ENCODE results near the gene TTC24. TPM values are rescaled to one million over a fixed set of nuclear protein-coding genes. Genes with fewer than 3 reads are reported as not detected.

The TTC24 gene
- total RNA-seq, 1 donor, result not detected

DNA sequence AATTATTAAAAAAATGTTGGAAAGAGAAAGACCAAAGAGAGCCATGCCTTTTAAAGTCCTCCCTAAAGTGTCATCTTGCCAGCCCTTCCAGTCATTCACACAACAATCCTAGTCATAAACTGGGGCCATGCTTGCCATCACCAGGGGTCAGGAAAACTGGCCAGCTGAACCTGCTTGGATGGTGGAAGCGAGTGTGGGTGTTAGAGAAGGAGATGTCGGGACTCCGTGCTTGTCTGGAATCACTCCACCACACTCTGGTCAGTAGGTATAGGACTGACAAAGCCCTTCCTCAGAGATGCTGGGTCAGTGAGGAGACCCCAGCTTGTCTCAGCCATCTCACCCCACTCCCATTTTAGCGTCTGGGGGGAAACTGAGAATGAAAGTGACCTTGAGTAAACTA, 36.4 kb downstream of the TTC24 start:
- Histone ChIP-seq H2AFZ (ENCODE audit: low read length) (no peak overlapping the region), H4K20me1 (ENCODE audit: insufficient read depth, low read length) (no peaks in the 10 kb centered on the region), H3K36me3 (ENCODE audit: insufficient read depth, low read length) (no peaks in the 10 kb centered on the region), H3K9me3 (ENCODE audit: low read depth, low read length) (no peaks in the 10 kb centered on the region), H3K27me3 (ENCODE audit: insufficient read depth, low read length) (peaks cover 46% of the 10 kb centered on the region), H3K4me2 (ENCODE audit: insufficient read depth, low read length) (peak overlapping the region; percentile 26), H3K4me3 (ENCODE audit: insufficient read depth, low read length) (peak overlapping the region; percentile 6), H3K27ac (ENCODE audit: low read depth, low read length) (no peak overlapping the region), H3K79me2 (ENCODE audit: insufficient read depth, low read length) (no peaks in the 10 kb centered on the region), H3K4me1 (ENCODE audit: insufficient read depth, low read length) (peaks cover 8% of the 10 kb centered on the region)
- no peak for DNase-seq (ENCODE audit: insufficient read length, low spot score, missing footprints)
- TF ChIP-seq, protein P1, sequence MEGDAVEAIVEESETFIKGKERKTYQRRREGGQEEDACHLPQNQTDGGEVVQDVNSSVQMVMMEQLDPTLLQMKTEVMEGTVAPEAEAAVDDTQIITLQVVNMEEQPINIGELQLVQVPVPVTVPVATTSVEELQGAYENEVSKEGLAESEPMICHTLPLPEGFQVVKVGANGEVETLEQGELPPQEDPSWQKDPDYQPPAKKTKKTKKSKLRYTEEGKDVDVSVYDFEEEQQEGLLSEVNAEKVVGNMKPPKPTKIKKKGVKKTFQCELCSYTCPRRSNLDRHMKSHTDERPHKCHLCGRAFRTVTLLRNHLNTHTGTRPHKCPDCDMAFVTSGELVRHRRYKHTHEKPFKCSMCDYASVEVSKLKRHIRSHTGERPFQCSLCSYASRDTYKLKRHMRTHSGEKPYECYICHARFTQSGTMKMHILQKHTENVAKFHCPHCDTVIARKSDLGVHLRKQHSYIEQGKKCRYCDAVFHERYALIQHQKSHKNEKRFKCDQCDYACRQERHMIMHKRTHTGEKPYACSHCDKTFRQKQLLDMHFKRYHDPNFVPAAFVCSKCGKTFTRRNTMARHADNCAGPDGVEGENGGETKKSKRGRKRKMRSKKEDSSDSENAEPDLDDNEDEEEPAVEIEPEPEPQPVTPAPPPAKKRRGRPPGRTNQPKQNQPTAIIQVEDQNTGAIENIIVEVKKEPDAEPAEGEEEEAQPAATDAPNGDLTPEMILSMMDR (IDR thresholded peaks at IDR 0.05; ENCODE audit: extremely low read depth, low read depth, low read length), result no peak

DNA sequence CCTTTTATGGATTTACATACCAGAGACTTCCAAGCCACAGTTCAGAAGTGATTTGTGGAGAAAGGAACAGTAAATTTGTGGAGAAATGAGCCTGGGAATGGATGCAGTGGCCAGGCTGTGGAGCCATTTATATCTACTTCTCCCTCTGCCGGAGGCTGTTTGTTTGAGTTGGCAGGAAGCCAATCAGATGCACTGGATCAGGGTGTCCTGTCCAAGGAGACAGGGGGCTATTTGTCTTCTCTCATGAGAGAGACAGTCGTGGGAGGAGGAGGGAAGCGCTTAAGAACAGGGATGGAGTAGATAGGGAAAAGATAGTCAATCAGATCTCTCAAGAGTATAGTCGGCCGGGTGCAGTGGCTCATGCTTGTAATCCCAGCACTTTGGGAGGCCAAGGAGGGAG, 36.9 kb downstream of the TTC24 start:
- no peaks in the 10 kb centered on the region for H4K20me1 ChIP-seq (ENCODE audit: insufficient read depth, low read length)
- H3K27ac ChIP-seq (ENCODE audit: low read depth, low read length), result no peak overlapping the region
- H2AFZ ChIP-seq (ENCODE audit: low read length), result no peak overlapping the region
- peak overlapping the region; percentile 6 for H3K4me3 ChIP-seq (ENCODE audit: insufficient read depth, low read length)
- H3K79me2 ChIP-seq (ENCODE audit: insufficient read depth, low read length), result no peaks in the 10 kb centered on the region
- no peaks in the 10 kb centered on the region for H3K9me3 ChIP-seq (ENCODE audit: low read depth, low read length)
- TF ChIP-seq, protein P1 (IDR thresholded peaks at IDR 0.05; ENCODE audit: extremely low read depth, low read depth, low read length), result no peak
- no peak for DNase-seq (ENCODE audit: insufficient read length, low spot score, missing footprints)
- H3K36me3 ChIP-seq (ENCODE audit: insufficient read depth, low read length), result no peaks in the 10 kb centered on the region
- peak overlapping the region; percentile 26 for H3K4me2 ChIP-seq (ENCODE audit: insufficient read depth, low read length)
- peaks cover 45% of the 10 kb centered on the region for H3K27me3 ChIP-seq (ENCODE audit: insufficient read depth, low read length)
- peaks cover 8% of the 10 kb centered on the region for H3K4me1 ChIP-seq (ENCODE audit: insufficient read depth, low read length)

DNA sequence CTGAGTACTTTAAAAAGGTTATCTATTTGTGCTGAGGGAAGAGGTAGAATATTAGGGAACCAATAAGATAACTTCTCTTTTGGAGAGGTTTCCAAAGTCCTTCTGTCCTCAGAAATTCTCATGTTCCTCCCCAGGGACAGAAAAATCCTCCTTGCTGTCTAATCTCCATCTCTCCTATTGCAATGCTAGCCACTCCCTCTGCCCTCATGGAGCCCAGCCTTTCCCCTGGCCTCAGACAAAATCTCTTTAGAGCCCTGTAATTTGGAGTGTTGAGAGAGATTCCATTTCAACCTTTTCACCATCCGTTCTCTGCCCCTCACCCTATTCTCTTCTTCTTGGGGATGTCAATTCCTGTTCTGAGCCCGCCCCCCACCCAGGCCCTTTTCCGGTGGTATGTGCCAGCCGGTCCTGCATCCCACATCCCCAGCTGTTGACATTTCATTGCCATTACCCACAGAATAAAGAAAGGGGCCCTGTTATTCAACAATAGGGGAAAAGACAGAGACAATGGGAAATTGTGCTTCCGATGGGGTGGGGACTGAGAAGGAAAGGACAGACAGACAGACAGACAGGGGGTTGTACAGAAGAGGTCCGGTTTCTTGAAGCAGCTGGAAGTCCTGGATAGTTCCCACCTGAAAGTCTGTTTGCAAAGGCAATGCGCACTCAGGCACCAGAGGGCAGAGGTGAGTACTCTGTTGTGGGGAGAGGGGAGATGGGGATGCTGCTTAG, 39.5 kb downstream of the TTC24 start, which contains the start of gene HAPLN2:
Gene HAPLN2 (plus strand): TSS at position 563 of the 729 bp plus-strand sequence. CDS start 4,076 bp downstream, outside the sequence.
- Histone ChIP-seq H3K79me2 (ENCODE audit: insufficient read depth, low read length) (no peaks in the 10 kb centered on the region), H3K4me1 (ENCODE audit: insufficient read depth, low read length) (peaks cover 8% of the 10 kb centered on the region), H3K4me3 (ENCODE audit: insufficient read depth, low read length) (no peak within 1 kb of the TSS), H3K4me2 (ENCODE audit: insufficient read depth, low read length) (no peak within 1 kb of the TSS), H4K20me1 (ENCODE audit: insufficient read depth, low read length) (no peaks in the 10 kb centered on the region), H2AFZ (ENCODE audit: low read length) (no peak within 1 kb of the TSS), H3K27ac (ENCODE audit: low read depth, low read length) (no peak within 1 kb of the TSS), H3K36me3 (ENCODE audit: insufficient read depth, low read length) (no peaks in the 10 kb centered on the region), H3K9me3 (ENCODE audit: low read depth, low read length) (no peaks in the 10 kb centered on the region), H3K27me3 (ENCODE audit: insufficient read depth, low read length) (peaks cover 49% of the 10 kb centered on the region)
- DNase-seq (ENCODE audit: insufficient read length, low spot score, missing footprints), result no peak
- TF ChIP-seq, protein P1 (IDR thresholded peaks at IDR 0.05; ENCODE audit: extremely low read depth, low read depth, low read length), result peak; percentile 25

DNA sequence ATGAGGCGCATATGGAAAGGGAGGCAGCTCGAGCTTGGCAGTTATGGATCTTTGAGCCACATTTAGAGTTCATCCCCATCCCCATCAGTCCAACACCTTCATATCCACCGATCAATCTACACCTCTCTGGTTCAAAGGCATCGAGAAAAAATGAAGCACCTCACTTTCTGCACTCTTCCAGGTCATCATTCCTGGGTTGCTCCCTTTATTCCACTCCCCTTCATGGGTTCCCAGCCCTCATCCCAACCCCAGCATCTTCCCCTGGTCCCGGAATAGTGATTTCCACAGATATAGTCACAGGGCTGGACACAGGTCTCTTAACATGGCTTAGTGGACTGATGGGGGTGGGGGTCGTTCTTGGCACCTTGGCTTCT, 40.0 kb downstream of the TTC24 start:
- H3K27ac ChIP-seq (ENCODE audit: low read depth, low read length), result no peak overlapping the region
- H3K36me3 ChIP-seq (ENCODE audit: insufficient read depth, low read length), result no peaks in the 10 kb centered on the region
- H2AFZ ChIP-seq (ENCODE audit: low read length), result no peak overlapping the region
- H3K27me3 ChIP-seq (ENCODE audit: insufficient read depth, low read length), result peaks cover 52% of the 10 kb centered on the region
- no peak overlapping the region for H3K4me3 ChIP-seq (ENCODE audit: insufficient read depth, low read length)
- H3K9me3 ChIP-seq (ENCODE audit: low read depth, low read length), result no peaks in the 10 kb centered on the region
- TF ChIP-seq, protein P1 (IDR thresholded peaks at IDR 0.05; ENCODE audit: extremely low read depth, low read depth, low read length), result no peak
- DNase-seq (ENCODE audit: insufficient read length, low spot score, missing footprints), result no peak
- peaks cover 8% of the 10 kb centered on the region for H3K4me1 ChIP-seq (ENCODE audit: insufficient read depth, low read length)
- H3K79me2 ChIP-seq (ENCODE audit: insufficient read depth, low read length), result no peaks in the 10 kb centered on the region
- H4K20me1 ChIP-seq (ENCODE audit: insufficient read depth, low read length), result no peaks in the 10 kb centered on the region
- no peak overlapping the region for H3K4me2 ChIP-seq (ENCODE audit: insufficient read depth, low read length)

Data from osteoblast (primary cell).